Muscle layer of colon (tissue), 2 donors: ENCODE results near the gene MC1R.
"Not testable (repeated sequence)": the region's sequence is repeated elsewhere in the genome, so short reads cannot be mapped to it uniquely, and the experiment has no call there.

Source experiments
- H3K27ac ChIP-seq: one replicate; pipeline ENCODE4 v1.7.0; 2013; ENCODE audit warnings: low read depth, mild to moderate bottlenecking, low read length, moderate library complexity
- H3K27me3 ChIP-seq, 2 donors: one replicate each; pipeline ENCODE4 v1.7.0; 2013; ENCODE audit warnings: low read length in 2 of 2, mild to moderate bottlenecking in 2 of 2; ENCODE audit not compliant: insufficient read depth in 2 of 2, control insufficient read depth in 1 of 2
- H3K36me3 ChIP-seq: one replicate; pipeline ENCODE4 v1.7.0; 2013; ENCODE audit warnings: mild to moderate bottlenecking, low read length; ENCODE audit not compliant: insufficient read depth
- H3K4me1 ChIP-seq: one replicate; pipeline ENCODE4 v1.7.0; 2013; ENCODE audit warnings: mild to moderate bottlenecking, low read length; ENCODE audit not compliant: insufficient read depth
- H3K4me3 ChIP-seq, 2 donors: one replicate each; pipeline ENCODE4 v1.7.0; 2013; ENCODE audit warnings: low read length in 2 of 2, low read depth in 1 of 2, mild to moderate bottlenecking in 1 of 2, moderate library complexity in 1 of 2
- H3K9ac ChIP-seq: one replicate; pipeline ENCODE4 v1.7.0; 2013; ENCODE audit warnings: low read length
- H3K9me3 ChIP-seq: one replicate; pipeline ENCODE4 v1.7.0; 2013; ENCODE audit warnings: mild to moderate bottlenecking, low read length
- donor health status: abdominal sarcoma.
- donor health status: Adenocarcinoma of cecum.

The MC1R gene

DNA sequence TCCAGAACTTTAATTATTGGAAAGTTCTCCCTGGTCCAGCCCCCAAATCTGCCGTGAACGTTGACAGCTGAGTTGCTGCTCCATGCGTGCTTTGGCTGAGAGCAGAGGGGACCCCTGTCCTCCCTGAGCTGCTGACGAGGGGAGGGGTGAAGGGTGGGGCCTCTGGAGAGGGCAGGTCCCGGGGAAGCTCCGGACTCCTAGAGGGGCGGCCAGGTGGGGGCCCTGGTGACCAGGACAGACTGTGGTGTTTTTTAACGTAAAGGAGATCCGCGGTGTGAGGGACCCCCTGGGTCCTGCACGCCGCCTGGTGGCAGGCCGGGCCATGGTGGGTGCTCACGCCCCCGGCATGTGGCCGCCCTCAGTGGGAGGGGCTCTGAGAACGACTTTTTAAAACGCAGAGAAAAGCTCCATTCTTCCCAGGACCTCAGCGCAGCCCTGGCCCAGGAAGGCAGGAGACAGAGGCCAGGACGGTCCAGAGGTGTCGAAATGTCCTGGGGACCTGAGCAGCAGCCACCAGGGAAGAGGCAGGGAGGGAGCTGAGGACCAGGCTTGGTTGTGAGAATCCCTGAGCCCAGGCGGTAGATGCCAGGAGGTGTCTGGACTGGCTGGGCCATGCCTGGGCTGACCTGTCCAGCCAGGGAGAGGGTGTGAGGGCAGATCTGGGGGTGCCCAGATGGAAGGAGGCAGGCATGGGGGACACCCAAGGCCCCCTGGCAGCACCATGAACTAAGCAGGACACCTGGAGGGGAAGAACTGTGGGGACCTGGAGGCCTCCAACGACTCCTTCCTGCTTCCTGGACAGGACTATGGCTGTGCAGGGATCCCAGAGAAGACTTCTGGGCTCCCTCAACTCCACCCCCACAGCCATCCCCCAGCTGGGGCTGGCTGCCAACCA lies at the start of gene MC1R:
Gene MC1R, plus strand, starts transcription at position 410 of the 895 bp plus-strand sequence. Its CDS starts 397 bp downstream, at position 807.
- peak within 1 kb of the TSS; percentile 38 to 52 for H3K4me3 ChIP-seq
- H3K36me3 ChIP-seq, result no peaks in the 10 kb centered on the region
- H3K9ac ChIP-seq, result no peak within 1 kb of the TSS
- peaks cover 1 to 9% of the 10 kb centered on the region in 2 donors for H3K27me3 ChIP-seq
- H3K4me1 ChIP-seq, result peaks cover 24% of the 10 kb centered on the region
- no peaks in the 10 kb centered on the region for H3K9me3 ChIP-seq
- H3K27ac ChIP-seq, result no peak within 1 kb of the TSS

DNA sequence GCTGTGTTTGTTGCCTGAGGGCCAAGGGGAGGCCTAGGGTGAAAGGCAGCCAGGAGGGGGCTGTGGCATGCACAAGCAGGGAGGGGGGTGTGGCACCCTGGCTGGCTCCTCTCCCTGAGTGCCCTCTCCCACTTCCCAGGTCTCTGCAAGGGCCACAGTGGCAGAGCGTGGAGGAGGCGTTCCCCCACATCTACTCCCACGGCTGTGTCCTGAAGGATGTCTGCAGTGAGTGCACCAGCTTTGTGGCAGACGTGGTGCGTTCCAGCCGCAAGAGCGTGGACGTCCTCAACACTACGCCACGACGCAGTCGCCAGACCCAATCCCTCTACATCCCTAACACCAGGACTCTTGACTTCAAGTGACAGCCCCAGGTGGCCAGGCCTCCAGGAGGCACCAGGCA lies 48.8 kb upstream of the MC1R start:
- Histone ChIP-seq H3K36me3 (peaks cover 2% of the 10 kb centered on the region), H3K4me1 (peaks cover 14% of the 10 kb centered on the region), H3K27me3 (no peaks in the 10 kb centered on the region), H3K27ac (no peak overlapping the region), H3K9me3 (no peaks in the 10 kb centered on the region), H3K9ac (no peak overlapping the region), H3K4me3 (no peak overlapping the region)

DNA sequence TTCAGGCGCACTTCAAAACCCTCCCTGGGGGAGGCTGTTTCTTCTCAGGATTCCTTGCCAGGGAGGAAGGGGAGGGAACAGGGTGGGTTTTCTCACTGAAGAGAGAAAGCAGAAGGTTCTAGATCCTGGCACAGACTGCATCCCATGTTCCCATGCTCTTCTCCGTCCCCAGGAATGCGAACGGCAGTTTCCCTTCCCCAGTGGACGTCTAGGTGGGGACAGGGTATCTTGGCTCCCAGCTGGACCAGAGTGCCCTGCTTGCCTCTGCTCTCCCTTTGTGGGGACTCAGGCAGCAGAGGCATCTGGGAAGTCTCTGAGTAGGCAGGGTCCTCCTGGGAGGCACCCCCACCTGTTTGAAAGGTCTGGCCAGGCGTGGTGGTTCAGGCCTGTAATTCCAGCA lies 48.2 kb upstream of the MC1R start:
- Histone ChIP-seq H3K36me3 (peaks cover 6% of the 10 kb centered on the region), H3K9ac (no peak overlapping the region), H3K27me3 (no peaks in the 10 kb centered on the region), H3K4me3 (no peak overlapping the region), H3K4me1 (peaks cover 16% of the 10 kb centered on the region), H3K27ac (no peak overlapping the region), H3K9me3 (no peaks in the 10 kb centered on the region)

DNA sequence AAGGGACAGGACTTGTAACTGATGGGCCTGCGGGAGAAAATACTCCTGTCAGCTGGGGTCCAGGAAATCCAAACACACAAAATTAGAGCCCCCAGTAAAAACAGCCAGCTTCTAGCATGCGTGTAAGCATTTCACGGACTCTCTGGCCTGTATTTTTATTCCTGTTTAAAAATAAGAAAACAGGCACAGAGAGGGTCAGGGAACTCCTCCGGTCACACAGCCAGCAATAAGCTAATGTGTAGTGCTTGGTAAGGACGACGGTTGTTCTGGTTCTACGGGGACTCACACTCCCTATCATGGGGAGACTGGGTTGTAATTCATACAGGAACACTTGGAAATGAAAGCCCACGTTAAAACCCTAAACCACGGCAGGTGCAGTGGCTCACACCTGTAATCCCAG lies 46.8 kb upstream of the MC1R start:
- H3K36me3 ChIP-seq, result peaks cover 6% of the 10 kb centered on the region
- no peaks in the 10 kb centered on the region for H3K27me3 ChIP-seq
- H3K4me1 ChIP-seq, result peaks cover 16% of the 10 kb centered on the region
- H3K9ac ChIP-seq, result no peak overlapping the region
- H3K9me3 ChIP-seq, result no peaks in the 10 kb centered on the region
- no peak overlapping the region for H3K27ac ChIP-seq
- H3K4me3 ChIP-seq, result no peak overlapping the region

DNA sequence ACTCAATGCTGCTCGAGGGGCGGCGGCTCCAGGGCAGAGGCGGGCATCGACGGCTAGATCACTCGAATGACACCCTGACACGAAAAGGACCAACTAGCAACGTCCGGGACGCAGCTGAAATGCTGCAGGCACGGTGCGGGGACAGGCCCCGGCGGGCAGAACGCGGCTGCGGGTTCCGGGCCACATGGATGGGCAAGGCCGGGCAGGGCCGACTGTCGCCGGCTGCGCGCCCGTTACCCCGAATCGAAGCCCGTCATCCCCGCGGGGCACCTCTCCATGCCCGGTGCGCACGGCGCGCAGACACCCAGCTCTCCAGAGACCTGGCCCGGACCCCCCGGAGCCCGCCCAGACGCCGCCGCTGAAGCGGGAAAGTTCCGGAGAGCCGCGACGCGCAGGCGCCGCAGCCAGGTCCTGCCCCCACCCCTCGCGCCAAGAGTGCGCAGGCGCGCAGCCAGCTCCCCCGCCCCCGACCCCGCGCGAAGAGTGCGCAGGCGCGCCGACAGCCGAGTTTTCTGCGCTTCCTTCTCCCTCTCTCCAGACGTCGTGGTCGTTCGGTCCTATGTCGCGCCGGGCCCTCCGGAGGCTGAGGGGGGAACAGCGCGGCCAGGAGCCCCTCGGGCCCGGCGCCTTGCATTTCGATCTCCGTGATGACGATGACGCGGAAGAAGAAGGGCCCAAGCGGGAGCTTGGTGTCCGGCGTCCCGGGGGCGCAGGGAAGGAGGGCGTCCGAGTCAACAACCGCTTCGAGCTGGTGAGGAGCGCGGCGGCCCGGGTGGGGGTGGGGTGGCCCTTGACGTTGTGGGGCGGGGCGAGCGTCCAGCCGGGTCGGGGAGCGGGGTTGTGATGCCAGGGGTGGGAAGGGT lies 45.3 kb upstream of the MC1R start, which contains the start of gene TCF25:
Gene TCF25, plus strand, starts transcription at position 484 of the 863 bp plus-strand sequence. Its CDS starts 76 bp downstream, at position 560.
- Histone ChIP-seq H3K27me3 (no peaks in the 10 kb centered on the region), H3K27ac (peak within 1 kb of the TSS; percentile 99), H3K4me3 (peak within 1 kb of the TSS; percentile 79 to 89), H3K4me1 (peaks cover 16% of the 10 kb centered on the region), H3K9me3 (no peaks in the 10 kb centered on the region), H3K9ac (peak within 1 kb of the TSS; percentile 76), H3K36me3 (peaks cover 6% of the 10 kb centered on the region)

DNA sequence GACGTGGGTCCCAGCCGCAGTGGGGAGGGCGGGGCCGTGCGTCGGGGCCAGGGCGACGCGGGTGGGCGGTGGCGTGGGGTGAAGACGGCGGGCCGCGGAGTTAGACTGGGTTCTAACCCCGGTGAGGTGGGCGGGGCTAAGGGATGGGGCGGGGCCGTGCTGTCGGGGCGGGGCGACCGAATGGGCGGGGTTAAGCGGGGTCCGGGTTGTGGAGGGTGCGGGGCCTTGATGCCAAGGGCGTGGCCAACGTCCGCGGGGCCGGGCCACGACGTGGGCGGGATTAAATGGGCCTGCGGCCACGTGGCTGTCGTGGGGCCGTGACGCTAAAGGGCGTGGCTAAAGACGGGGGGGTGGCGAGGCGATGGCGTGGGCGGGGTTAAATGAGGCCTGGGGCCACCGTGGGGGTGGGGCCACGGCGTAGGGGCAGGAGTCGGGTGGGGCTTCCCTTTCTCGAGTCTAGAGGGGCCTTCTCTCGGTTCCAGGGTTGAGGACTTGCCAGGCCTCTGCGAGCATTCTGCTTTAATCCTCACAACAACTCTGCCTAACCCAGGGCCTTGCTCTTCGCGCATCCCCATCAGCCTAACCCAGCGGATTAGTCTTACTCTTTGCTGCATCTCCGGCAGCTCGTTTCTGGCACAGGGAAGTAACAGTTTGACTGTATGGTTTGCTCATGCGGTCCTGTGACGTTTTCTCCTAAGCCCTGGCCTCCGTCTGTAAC lies 44.5 kb upstream of the MC1R start:
- peak overlapping the region; percentile 79 to 89 for H3K4me3 ChIP-seq
- peaks cover 16% of the 10 kb centered on the region for H3K4me1 ChIP-seq
- H3K27ac ChIP-seq, result peak overlapping the region; percentile 99
- no peaks in the 10 kb centered on the region for H3K27me3 ChIP-seq
- no peak overlapping the region for H3K9ac ChIP-seq
- peaks cover 13% of the 10 kb centered on the region for H3K36me3 ChIP-seq
- H3K9me3 ChIP-seq, result no peaks in the 10 kb centered on the region

DNA sequence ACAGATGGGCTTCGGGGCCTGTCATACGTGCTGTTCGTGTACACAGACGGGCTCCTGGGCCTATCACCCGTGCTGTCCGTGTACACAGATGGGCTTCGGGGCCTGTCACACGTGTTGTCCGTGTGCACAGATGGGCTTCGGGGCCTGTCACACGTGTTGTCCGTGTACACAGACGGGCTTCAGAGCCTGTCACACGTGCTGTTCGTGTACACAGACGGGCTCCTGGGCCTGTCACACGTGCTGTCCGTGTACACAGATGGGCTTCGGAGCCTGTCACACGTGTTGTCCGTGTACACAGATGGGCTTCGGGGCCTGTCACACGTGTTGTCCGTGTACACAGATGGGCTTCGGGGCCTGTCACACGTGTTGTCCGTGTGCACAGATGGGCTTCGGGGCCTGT lies 39.5 kb upstream of the MC1R start:
- not testable (repeated sequence) for H3K4me1 ChIP-seq, H3K9me3 ChIP-seq, H3K4me3 ChIP-seq, H3K9ac ChIP-seq, H3K27me3 ChIP-seq, H3K27ac ChIP-seq
- peaks cover 40% of the 10 kb centered on the region for H3K36me3 ChIP-seq

DNA sequence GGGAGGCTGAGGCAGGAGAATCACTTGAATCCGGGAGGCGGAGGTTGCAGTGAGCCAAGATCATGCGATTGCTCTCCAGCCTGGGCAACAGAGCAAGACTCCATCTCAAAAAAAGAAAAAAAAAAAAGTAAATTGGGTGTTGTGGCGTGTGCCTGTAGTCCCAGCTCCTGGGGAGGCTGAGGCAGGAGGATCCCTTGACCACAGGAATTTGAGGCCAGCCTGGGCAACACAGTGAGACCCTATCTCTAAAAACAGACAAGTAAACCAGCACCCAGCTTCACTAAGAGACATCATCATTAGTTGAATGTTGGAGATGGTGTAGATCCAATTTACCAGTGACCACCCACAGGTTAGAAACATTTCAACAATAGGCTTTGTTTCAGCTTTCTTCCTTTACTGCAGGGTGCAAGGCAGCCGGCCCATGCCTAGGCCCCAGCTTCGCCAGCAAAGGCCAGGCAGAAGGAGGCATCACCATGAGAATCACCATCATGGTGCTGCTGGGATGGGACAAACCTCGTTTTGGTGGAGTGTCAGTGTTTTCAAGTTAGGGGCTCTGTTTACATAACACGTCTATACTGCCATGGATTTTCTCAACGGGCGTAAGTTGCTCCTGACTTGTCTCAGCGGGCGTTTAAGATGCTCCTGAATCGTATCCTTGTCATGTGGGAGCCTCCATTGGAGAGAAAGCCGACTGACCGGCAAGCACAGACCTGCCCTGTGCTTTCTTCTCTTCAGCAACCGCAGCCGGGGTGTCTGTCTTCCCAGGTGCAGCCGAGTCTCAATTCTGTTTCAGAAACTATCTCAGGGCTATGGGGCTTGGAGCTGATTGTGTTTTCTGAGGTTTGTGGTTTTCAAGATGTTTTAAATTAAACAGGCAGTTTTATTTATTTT lies 37.9 kb upstream of the MC1R start:
- Histone ChIP-seq H3K4me1 (no peaks in the 10 kb centered on the region), H3K4me3 (no peak overlapping the region), H3K36me3 (peaks cover 48% of the 10 kb centered on the region)

DNA sequence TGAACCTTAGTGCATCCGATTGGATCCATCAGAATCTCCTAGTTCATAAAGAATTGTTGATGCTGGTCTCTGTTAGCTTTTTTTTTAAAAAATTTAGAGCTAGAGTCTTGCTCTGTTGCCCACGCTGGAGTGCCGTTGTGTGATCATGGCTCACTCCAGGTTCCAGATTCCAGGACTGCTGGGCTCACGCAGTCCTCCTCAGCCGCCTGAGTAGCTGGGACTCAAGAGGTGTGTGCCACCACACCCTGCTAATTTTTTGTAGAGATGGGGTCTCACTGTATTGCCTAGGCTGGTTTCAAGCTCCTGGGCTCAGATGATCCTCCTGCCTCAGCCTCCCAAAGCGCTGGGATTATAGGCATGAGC lies 37.3 kb upstream of the MC1R start:
- Histone ChIP-seq H3K4me1 (no peaks in the 10 kb centered on the region), H3K36me3 (peaks cover 48% of the 10 kb centered on the region), H3K27ac (no peak overlapping the region), H3K4me3 (no peak overlapping the region), H3K27me3 (no peaks in the 10 kb centered on the region), H3K9me3 (no peaks in the 10 kb centered on the region), H3K9ac (no peak overlapping the region)

More for the DNA sequence above, 37.9 kb upstream of the MC1R start:
- Histone ChIP-seq H3K9me3 (no peaks in the 10 kb centered on the region), H3K27ac (no peak overlapping the region), H3K27me3 (no peaks in the 10 kb centered on the region), H3K9ac (no peak overlapping the region)

DNA sequence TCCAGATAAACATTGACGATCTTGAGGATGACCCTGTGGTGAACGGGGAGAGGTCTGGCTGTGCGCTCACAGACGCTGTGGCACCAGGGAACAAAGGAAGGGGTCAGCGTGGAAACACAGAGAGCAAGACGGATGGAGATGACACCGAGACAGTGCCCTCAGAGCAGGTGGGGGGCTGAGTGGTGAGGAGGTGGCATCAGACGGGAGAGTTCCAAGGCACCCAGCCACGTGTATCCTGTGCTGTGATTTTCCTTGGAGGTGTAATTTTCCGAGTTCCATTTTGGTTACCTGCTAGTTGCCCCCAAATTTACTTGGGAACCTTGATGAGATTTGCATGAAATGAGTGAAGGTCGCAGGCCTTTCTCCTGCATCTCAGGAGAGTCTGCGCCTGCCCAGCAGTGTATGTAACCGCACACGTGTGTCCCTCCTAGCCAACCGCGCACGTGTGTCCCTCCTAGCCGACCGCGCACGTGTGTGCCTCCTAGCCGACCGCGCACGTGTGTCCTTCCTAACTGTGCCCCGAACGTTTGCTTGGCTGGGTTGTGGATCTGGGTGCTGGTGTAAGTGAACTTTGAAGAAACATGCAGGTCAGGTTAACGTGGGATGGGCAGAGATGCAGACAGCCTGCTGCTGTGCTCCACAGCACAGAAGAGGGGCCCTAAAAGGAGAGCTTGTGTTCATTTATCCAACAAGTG lies 35.2 kb upstream of the MC1R start:
- H3K4me3 ChIP-seq, result no peak overlapping the region

More for the DNA sequence above, 35.2 kb upstream of the MC1R start:
- peaks cover 63% of the 10 kb centered on the region for H3K36me3 ChIP-seq
- H3K27me3 ChIP-seq, result no peaks in the 10 kb centered on the region
- H3K27ac ChIP-seq, result no peak overlapping the region
- H3K9ac ChIP-seq, result no peak overlapping the region
- no peaks in the 10 kb centered on the region for H3K9me3 ChIP-seq
- H3K4me1 ChIP-seq, result no peaks in the 10 kb centered on the region
